H1 (cell line): ENCODE measurements around the gene POLR1G. TPM values are rescaled to one million over a fixed set of nuclear protein-coding genes. Genes with fewer than 3 reads are reported as not detected.
A peak's percentile ranks its signal among the peaks of the same experiment; 100 is the strongest.

Experiments
- ATF2 ChIP-seq: IDR thresholded peaks from 2 replicates; pipeline ENCODE4 v1.6.1; 2012; ENCODE audit warnings: low read length, inconsistent platforms
- CREB1 ChIP-seq: IDR thresholded peaks from 2 replicates; pipeline ENCODE4 v1.6.1; 2012; ENCODE audit warnings: inconsistent platforms
- HDAC6 ChIP-seq: IDR thresholded peaks from one replicate; pipeline ENCODE4 v1.7.1; 2012; ENCODE audit warnings: low read depth, mild to moderate bottlenecking, inconsistent platforms, low read length, moderate library complexity
- MAX ChIP-seq: IDR thresholded peaks from 2 replicates; pipeline ENCODE4 v1.6.1; 2012; ENCODE audit warnings: inconsistent platforms
- NANOG ChIP-seq: IDR thresholded peaks from 2 replicates; pipeline ENCODE4 v1.6.1; 2011; ENCODE audit warnings: low read length, low read depth, mild to moderate bottlenecking, inconsistent platforms; ENCODE audit not compliant: insufficient read depth, poor library complexity, severe bottlenecking
- PHF8 ChIP-seq: fragments of 200-600 bp; sonication (generic); conservative IDR thresholded peaks from 2 replicates; pipeline ENCODE4 v1.7.1; 2012; ENCODE audit warnings: low read depth, mild to moderate bottlenecking, inconsistent platforms, low read length, moderate library complexity
- polyA plus RNA-seq, 7 experiments: library from polyadenylated mRNA; depleted of rRNA in 3 of 7; stranded (reverse) in 5 of 7; unstranded in 2 of 7; fragments of >200 nt in 5 of 7; fragments of 200-250 nt in 2 of 7; gene quantifications; 1 replicate in 5 of 7; 2 replicates in 1 of 7; 4 replicates in 1 of 7; pipeline versions ENCODE4 v1.2.1 to v1.2.3, GENCODE V29; 2011 to 2013; ENCODE audit warnings: missing spikeins in 2 of 7, mixed read lengths in 2 of 7
- total RNA-seq: library from RNA; stranded (reverse); fragmentation: NEBNext Ultra II Directional; extraction: Animal tissue kit (Norgen Biotek cat#: 25700); gene quantifications from 2 replicates; pipeline ENCODE4 v1.2.1, GENCODE V29; 2021

Gene POLR1G
- total and polyA plus RNA-seq, 2 of the 8 experiments (the other 6 are each of a cell fraction or from before 2014, with no cell fraction given), result 16.8 to 34.8 TPM

GRCh38 chr19:45406226-45407090 is at the start of gene POLR1G (continued):
- TF ChIP-seq ATF2, result no peak
- peak; percentile 57 for TF ChIP-seq CREB1
- peak; percentile 94 for TF ChIP-seq MAX
- no peak for TF ChIP-seq HDAC6
- TF ChIP-seq NANOG, result no peak
- TF ChIP-seq PHF8, result peak; percentile 69
